ENCODE measurements around the gene CZIB. TPM values are rescaled to one million over a fixed set of nuclear protein-coding genes. Genes with fewer than 3 reads are reported as not detected.
"Not testable (repeated sequence)": the region's sequence is repeated elsewhere in the genome, so short reads cannot be mapped to it uniquely, and the experiment has no call there.

CZIB gene
- total RNA-seq, 4 donors from 2014 or later, result 78.9 to 81.9 (median 80.6) TPM

DNA sequence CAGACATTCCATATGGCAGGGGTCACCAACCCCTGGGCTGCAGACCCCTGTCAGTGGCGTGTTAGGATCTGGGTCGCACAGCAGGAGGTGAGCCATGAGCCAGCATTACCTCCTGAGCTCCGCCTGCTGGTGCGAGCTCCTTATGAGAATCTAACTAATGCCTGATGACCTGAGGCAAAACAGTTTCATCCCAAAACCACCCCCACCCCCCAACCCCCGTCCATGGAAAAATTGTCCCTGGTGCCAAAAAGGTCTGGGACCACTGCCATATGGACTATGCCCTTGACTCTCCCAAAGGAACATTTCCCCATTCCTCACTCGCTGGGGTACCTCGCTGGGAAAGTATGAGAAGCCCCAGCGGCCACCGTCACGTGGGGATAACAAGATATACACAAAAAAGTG, 30.2 kb downstream of the CZIB start:
- no peak for DNase-seq
- intact Hi-C loops (cut with DNase I; ENCODE audit: low total_unique reads), result loop anchor here (10.0 kb wide), 1 partner anchor 265 kb away; the partner anchor contains the start of genes ECHDC2 and SCP2
- TF ChIP-seq POLR2A (IDR thresholded peaks at IDR 0.05), result no peak
- TF ChIP-seq, protein P1, sequence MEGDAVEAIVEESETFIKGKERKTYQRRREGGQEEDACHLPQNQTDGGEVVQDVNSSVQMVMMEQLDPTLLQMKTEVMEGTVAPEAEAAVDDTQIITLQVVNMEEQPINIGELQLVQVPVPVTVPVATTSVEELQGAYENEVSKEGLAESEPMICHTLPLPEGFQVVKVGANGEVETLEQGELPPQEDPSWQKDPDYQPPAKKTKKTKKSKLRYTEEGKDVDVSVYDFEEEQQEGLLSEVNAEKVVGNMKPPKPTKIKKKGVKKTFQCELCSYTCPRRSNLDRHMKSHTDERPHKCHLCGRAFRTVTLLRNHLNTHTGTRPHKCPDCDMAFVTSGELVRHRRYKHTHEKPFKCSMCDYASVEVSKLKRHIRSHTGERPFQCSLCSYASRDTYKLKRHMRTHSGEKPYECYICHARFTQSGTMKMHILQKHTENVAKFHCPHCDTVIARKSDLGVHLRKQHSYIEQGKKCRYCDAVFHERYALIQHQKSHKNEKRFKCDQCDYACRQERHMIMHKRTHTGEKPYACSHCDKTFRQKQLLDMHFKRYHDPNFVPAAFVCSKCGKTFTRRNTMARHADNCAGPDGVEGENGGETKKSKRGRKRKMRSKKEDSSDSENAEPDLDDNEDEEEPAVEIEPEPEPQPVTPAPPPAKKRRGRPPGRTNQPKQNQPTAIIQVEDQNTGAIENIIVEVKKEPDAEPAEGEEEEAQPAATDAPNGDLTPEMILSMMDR (IDR thresholded peaks at IDR 0.05), result no peak
- Histone ChIP-seq H3K36me3 (no peaks in the 10 kb centered on the region), H3K27ac (no peak overlapping the region), H3K4me3 (no peak overlapping the region), H3K9me3 (no peaks in the 10 kb centered on the region), H3K27me3 (no peaks in the 10 kb centered on the region), H3K4me1 (no peaks in the 10 kb centered on the region)

DNA sequence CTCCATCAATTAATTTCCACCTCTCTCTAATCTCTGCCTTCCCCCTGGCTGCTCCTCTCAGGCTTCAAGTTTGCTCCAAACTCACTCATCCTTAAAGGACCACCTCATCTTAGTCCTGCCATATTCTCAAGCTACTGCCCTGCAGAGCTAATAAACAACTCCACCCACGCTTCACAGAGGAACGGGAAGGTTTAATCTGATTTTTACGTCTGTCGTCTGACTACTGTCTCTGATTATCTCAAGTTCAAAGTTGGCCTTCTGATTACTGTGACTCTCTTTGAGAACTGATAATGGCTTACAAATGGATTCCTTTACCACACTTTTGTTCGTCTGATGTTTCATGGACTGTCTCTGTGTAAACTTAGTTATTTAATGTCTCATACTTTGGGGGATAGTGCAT, 31.4 kb downstream of the CZIB start:
- Histone ChIP-seq H3K27me3 (no peaks in the 10 kb centered on the region), H3K36me3 (no peaks in the 10 kb centered on the region), H3K9me3 (no peaks in the 10 kb centered on the region), H3K4me3 (no peak overlapping the region), H3K27ac (no peak overlapping the region), H3K4me1 (no peaks in the 10 kb centered on the region)
- no peak for DNase-seq
- no peak for TF ChIP-seq POLR2A (IDR thresholded peaks at IDR 0.05)
- TF ChIP-seq, protein P1 (IDR thresholded peaks at IDR 0.05), result no peak
- intact Hi-C loops (cut with DNase I; ENCODE audit: low total_unique reads), result loop anchor here (10.0 kb wide), 1 partner anchor 124 kb away; the partner anchor contains the start of gene PODN

DNA sequence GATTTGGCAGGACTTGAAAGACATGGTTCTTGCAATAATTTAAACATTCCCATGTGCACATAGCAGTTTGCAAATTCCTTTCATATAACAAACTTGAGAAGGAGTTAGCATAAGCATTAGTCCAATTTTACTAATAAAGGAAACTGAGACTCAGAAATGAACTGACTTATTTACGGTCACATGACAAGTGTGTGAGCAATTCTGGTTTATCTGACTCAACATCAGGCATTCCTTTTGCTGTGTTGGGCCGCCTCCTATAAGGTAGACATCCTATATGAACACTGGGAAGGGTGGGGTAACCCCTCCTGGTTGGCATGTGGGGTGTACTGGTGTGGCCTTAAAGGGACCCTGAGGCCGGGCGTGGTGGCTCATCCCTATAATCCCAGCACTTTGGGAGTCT, 32.3 kb downstream of the CZIB start:
- Histone ChIP-seq H3K27me3 (no peaks in the 10 kb centered on the region), H3K4me1 (no peaks in the 10 kb centered on the region), H3K27ac (no peak overlapping the region), H3K4me3 (no peak overlapping the region), H3K36me3 (no peaks in the 10 kb centered on the region), H3K9me3 (no peaks in the 10 kb centered on the region)
- DNase-seq, result no peak
- TF ChIP-seq, protein P1 (IDR thresholded peaks at IDR 0.05), result no peak
- intact Hi-C loops (cut with DNase I; ENCODE audit: low total_unique reads), result loop anchor here (10.0 kb wide), 1 partner anchor 123 kb away; the partner anchor contains the start of gene PODN

DNA sequence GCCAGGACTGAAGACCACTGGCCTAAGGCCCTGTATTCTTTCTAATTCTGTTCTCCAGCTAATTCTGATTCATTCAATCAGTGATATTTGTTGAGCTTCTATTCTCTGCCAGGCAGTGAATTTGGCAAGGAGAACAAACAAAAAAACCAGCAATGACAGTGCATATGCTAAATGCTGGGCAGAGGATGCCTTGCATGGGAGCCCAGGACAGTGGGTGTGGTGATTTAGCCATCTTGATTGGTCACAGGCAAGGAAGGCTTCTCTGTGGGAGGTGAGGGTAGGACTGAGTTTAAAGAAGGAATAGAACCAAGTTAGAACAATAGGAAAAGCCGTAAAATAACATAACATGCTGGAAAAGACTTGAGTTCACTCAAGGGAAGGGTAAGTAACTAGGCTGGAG, 33.0 kb downstream of the CZIB start:
- Histone ChIP-seq H3K9me3 (no peaks in the 10 kb centered on the region), H3K27me3 (no peaks in the 10 kb centered on the region), H3K4me3 (no peak overlapping the region), H3K27ac (no peak overlapping the region), H3K4me1 (peaks cover 4 to 7% of the 10 kb centered on the region in 2 donors), H3K36me3 (no peaks in the 10 kb centered on the region)
- DNase-seq, result no peak
- intact Hi-C loops (cut with DNase I; ENCODE audit: low total_unique reads), result loop anchor here (10.0 kb wide), 1 partner anchor 123 kb away; the partner anchor contains the start of gene PODN
- TF ChIP-seq POLR2A (IDR thresholded peaks at IDR 0.05), result no peak
- TF ChIP-seq, protein P1 (IDR thresholded peaks at IDR 0.05), result no peak

DNA sequence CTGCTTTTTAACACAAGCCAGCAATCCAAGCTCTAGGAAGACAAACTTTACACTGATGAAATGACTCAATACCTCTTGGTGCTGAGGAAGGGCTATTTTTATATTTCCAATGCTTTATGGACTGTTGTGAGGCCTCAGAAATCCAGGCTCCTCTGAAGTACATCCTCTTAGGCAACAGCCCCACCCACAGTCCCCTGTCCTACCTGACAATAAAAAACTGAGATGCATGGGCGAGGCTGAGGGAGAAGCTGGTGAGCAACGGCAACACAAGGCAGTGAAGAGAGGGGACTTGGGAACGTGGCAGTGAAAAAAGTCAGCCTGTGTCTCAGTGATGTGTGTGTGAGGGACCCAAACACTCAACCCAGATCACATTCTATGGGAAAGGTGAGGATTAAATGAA, 33.9 kb downstream of the CZIB start:
- no peaks in the 10 kb centered on the region for H3K36me3 ChIP-seq
- H3K4me3 ChIP-seq, result no peak overlapping the region
- no peaks in the 10 kb centered on the region for H3K9me3 ChIP-seq
- peaks cover 4 to 15% of the 10 kb centered on the region in 2 donors for H3K4me1 ChIP-seq
- H3K27ac ChIP-seq, result no peak overlapping the region
- no peak for DNase-seq
- TF ChIP-seq POLR2A (IDR thresholded peaks at IDR 0.05), result no peak
- TF ChIP-seq, protein P1 (IDR thresholded peaks at IDR 0.05), result no peak
- H3K27me3 ChIP-seq, result no peaks in the 10 kb centered on the region
- intact Hi-C loops (cut with DNase I; ENCODE audit: low total_unique reads), result loop anchor here (10.0 kb wide), 1 partner anchor 122 kb away; the partner anchor contains the start of gene PODN

DNA sequence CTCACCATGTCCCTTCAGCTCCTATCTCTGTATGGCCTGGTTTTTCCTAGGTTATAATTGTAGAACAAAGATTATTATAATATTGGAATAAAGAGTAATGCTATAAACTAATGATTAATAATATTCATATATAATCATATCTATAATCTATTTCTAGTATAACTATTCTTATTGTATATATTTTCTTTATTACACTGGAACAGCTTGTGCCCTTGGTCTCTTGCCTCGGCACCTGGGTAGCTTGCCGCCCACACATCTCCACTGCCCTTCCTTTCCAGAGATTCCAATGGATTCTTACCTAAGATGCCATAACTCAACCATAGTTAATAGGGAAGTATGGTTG, 34.5 kb downstream of the CZIB start:
- not testable (repeated sequence) for H3K9me3 ChIP-seq, H3K4me3 ChIP-seq, DNase-seq, H3K27ac ChIP-seq, H3K27me3 ChIP-seq, H3K36me3 ChIP-seq
- intact Hi-C loops (cut with DNase I; ENCODE audit: low total_unique reads), result loop anchor here (10.0 kb wide), 1 partner anchor 121 kb away; the partner anchor contains the start of gene PODN
- peaks cover 4 to 16% of the 10 kb centered on the region in 2 donors for H3K4me1 ChIP-seq
